CD14-positive monocyte (primary cell): ENCODE results near the gene NKX2-2. TPM values are rescaled to one million over a fixed set of nuclear protein-coding genes. Genes with fewer than 3 reads are reported as not detected.
A peak's percentile ranks its signal among the peaks of the same experiment; 100 is the strongest.

Source experiments
- DNase-seq, 3 donors: peaks; one replicate each; pipeline ENCODE4 v3.0.0-alpha.2; 2011 to 2022
- H2AFZ ChIP-seq: 2 replicates; pipeline ENCODE4 v1.6.0; 2012; ENCODE audit warnings: mild to moderate bottlenecking, low read depth, low read length, inconsistent platforms; ENCODE audit not compliant: insufficient read depth, poor library complexity, severe bottlenecking
- H3K27ac ChIP-seq, 2 donors: 1 replicate in 1 of 2; 2 replicates in 1 of 2; pipeline ENCODE4 v1.5.1; 2012 to 2013; ENCODE audit warnings: low read length in 2 of 2, control low read depth in 1 of 2, inconsistent platforms in 1 of 2, low read depth in 1 of 2, mild to moderate bottlenecking in 1 of 2
- H3K27me3 ChIP-seq, 2 donors: one replicate each; pipeline versions ENCODE4 v1.6.0 to v1.6.1; 2011 to 2013; ENCODE audit warnings: low read length in 2 of 2; ENCODE audit not compliant: control insufficient read depth in 2 of 2, insufficient read depth in 2 of 2
- H3K36me3 ChIP-seq, 2 donors: replicated peaks in 1 of 2; 1 replicate in 1 of 2; 2 replicates in 1 of 2; pipeline versions ENCODE4 v1.5.1 to v1.6.1; 2012 to 2013; ENCODE audit warnings: low read length in 2 of 2, control low read depth in 1 of 2, inconsistent platforms in 1 of 2, mild to moderate bottlenecking in 1 of 2; ENCODE audit not compliant: insufficient read depth in 2 of 2, control insufficient read depth in 1 of 2
- H3K4me1 ChIP-seq, 2 donors: 1 replicate in 1 of 2; 2 replicates in 1 of 2; pipeline versions ENCODE4 v1.5.1 to v1.6.1; 2012 to 2013; ENCODE audit warnings: low read length in 2 of 2, control low read depth in 1 of 2, inconsistent platforms in 1 of 2, mild to moderate bottlenecking in 1 of 2, moderate library complexity in 1 of 2; ENCODE audit not compliant: insufficient read depth in 2 of 2, control insufficient read depth in 1 of 2
- H3K4me2 ChIP-seq: replicated peaks from 2 replicates; pipeline ENCODE3; 2012; ENCODE audit warnings: low read length, moderate library complexity, mild to moderate bottlenecking; ENCODE audit not compliant: poor library complexity, severe bottlenecking; ENCODE audit errors: extremely low read depth
- H3K4me3 ChIP-seq, 3 experiments: fragments of 200-600 bp in 1 of 3; sonication (generic) in 1 of 3; replicated peaks in 1 of 3; 1 replicate in 2 of 3; 2 replicates in 1 of 3; pipeline ENCODE4 v1.5.1; 2011 to 2013; ENCODE audit warnings: low read length in 3 of 3, mild to moderate bottlenecking in 3 of 3, control low read depth in 2 of 3, low read depth in 2 of 3, inconsistent platforms in 1 of 3, moderate library complexity in 1 of 3
- H3K79me2 ChIP-seq: 2 replicates; pipeline ENCODE4 v1.6.0; 2012; ENCODE audit warnings: mild to moderate bottlenecking, control low read depth, inconsistent platforms, low read length, moderate library complexity; ENCODE audit not compliant: insufficient read depth
- H3K9ac ChIP-seq: 2 replicates; pipeline ENCODE4 v1.6.0; 2017; ENCODE audit warnings: low read length, mild to moderate bottlenecking; ENCODE audit not compliant: insufficient read depth, poor library complexity, severe bottlenecking
- H3K9me3 ChIP-seq, 2 donors: replicated peaks in 1 of 2; 1 replicate in 1 of 2; 2 replicates in 1 of 2; pipeline versions ENCODE4 v1.5.1 to v1.6.1; 2012 to 2013; ENCODE audit warnings: low read length in 2 of 2, control low read depth in 1 of 2; ENCODE audit not compliant: control insufficient read depth in 1 of 2, insufficient read depth in 1 of 2
- H4K20me1 ChIP-seq: 2 replicates; pipeline ENCODE4 v1.6.0; 2012; ENCODE audit warnings: mild to moderate bottlenecking, low read length, control low read depth, moderate library complexity; ENCODE audit not compliant: insufficient read depth
- H3K27ac Mint-ChIP-seq, 7 donors: one replicate each; pipeline ENCODE4 v1.8.0; 2020; ENCODE audit warnings: mild to moderate bottlenecking in 7 of 7, mixed read lengths in 7 of 7, moderate library complexity in 6 of 7, inconsistent platforms in 2 of 7
- H3K27me3 Mint-ChIP-seq, 3 donors: one replicate each; pipeline ENCODE4 v1.8.0; 2021 to 2022; ENCODE audit warnings: low read depth in 3 of 3, mild to moderate bottlenecking in 3 of 3, mixed read lengths in 3 of 3, moderate library complexity in 3 of 3, inconsistent platforms in 1 of 3
- H3K36me3 Mint-ChIP-seq, 2 donors: one replicate each; pipeline ENCODE4 v1.8.0; 2020; ENCODE audit warnings: mixed read lengths in 2 of 2, inconsistent platforms in 1 of 2, mild to moderate bottlenecking in 1 of 2
- H3K4me1 Mint-ChIP-seq: one replicate; pipeline ENCODE4 v1.8.0; 2020; ENCODE audit warnings: mild to moderate bottlenecking, mixed read lengths
- H3K4me3 Mint-ChIP-seq, 2 donors: one replicate each; pipeline ENCODE4 v1.8.0; 2020; ENCODE audit warnings: mild to moderate bottlenecking in 2 of 2, mixed read lengths in 2 of 2, moderate library complexity in 1 of 2
- H3K9me3 Mint-ChIP-seq, 7 donors: one replicate each; pipeline ENCODE4 v1.8.0; 2020 to 2022; ENCODE audit warnings: mixed read lengths in 7 of 7, mild to moderate bottlenecking in 6 of 7, moderate library complexity in 6 of 7, inconsistent platforms in 2 of 7
- CTCF ChIP-seq: fragments of 200-600 bp; IDR thresholded peaks from one replicate; pipeline ENCODE4 v1.8.0; 2022; ENCODE audit warnings: antibody characterized with exemption, mild to moderate bottlenecking
- WGBS: methylation state at CpG from one replicate; pipeline ENCODE4 v1.1.5; 2013; ENCODE audit warnings: missing lambda C conversion rate; ENCODE audit not compliant: insufficient coverage; 5-methylcytosine and 5-hydroxymethylcytosine counted together
- intact Hi-C, 2 donors: fragments of 100-400 bp; cut with micrococcal nuclease; formaldehyde crosslinking; loops; one replicate each; pipeline versions ENCODE4 v1.15.0 to v1.15.1; 2023
- polyA plus RNA-seq, 3 donors: library from polyadenylated mRNA; depleted of rRNA in 1 of 3; unstranded in 2 of 3; stranded (reverse) in 1 of 3; fragments of 300-500 nt in 2 of 3; fragments of >200 nt in 1 of 3; fragmentation: Illumina TruSeq in 2 of 3; gene quantifications; 1 replicate in 2 of 3; 2 replicates in 1 of 3; pipeline ENCODE4 v1.2.3, GENCODE V29; 2012 to 2021

NKX2-2 gene
- polyA plus RNA-seq, 3 donors, result not detected

DNA sequence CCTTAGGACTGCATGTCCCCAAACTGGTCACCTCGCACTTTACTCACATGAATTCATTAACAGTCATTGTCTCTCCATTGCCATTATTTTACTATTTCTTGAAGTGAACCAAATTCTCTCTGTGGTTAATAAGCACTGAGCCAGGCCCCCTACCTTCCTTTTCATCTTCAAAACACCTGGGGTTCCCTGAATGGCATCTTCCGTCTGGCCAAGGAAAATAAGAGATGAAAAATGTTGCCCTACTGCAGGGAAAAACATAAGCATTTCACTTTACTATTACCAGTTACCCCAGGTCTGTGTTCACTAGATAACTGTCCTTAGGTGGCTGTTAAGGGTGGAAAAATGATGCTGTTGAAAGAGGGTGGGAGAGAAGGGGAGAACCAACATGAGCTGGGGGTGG is 10.0 kb upstream of the NKX2-2 start:
- H3K4me1 ChIP-seq, result no peaks in the 10 kb centered on the region
- peaks cover 0 to 12% (median 3%) of the 10 kb centered on the region in 7 donors for H3K9me3 Mint-ChIP-seq
- no peaks in the 10 kb centered on the region for H4K20me1 ChIP-seq
- no peak for TF ChIP-seq CTCF
- H3K27me3 Mint-ChIP-seq, result peaks cover 72 to 93% (median 83%) of the 10 kb centered on the region in 3 donors
- no peak overlapping the region for H3K27ac ChIP-seq
- no peak overlapping the region for H2AFZ ChIP-seq
- H3K27ac Mint-ChIP-seq, result no peak overlapping the region
- no peak overlapping the region for H3K9ac ChIP-seq
- no peaks in the 10 kb centered on the region for H3K4me1 Mint-ChIP-seq
- no peak for DNase-seq
- intact Hi-C loops, result no loop called here
- no peaks in the 10 kb centered on the region for H3K79me2 ChIP-seq
- no peak overlapping the region for H3K4me3 ChIP-seq
- no peaks in the 10 kb centered on the region for H3K36me3 ChIP-seq
- 20% methylated on average over 1 of the region's 2 CpGs for WGBS
- no peak overlapping the region for H3K4me2 ChIP-seq
- peaks cover 0 to 38% of the 10 kb centered on the region in 2 donors for H3K9me3 ChIP-seq
- H3K36me3 Mint-ChIP-seq, result peaks cover 0 to 2% of the 10 kb centered on the region in 2 donors
- peaks cover 68 to 87% of the 10 kb centered on the region in 2 donors for H3K27me3 ChIP-seq
- H3K4me3 Mint-ChIP-seq, result peak overlapping the region in 1 of 2 donors; percentile 79

- H3K27ac ChIP-seq, result no peak overlapping the region
- no peaks in the 10 kb centered on the region for H3K79me2 ChIP-seq
- peak overlapping the region in 1 of 2 donors; percentile 79 for H3K4me3 Mint-ChIP-seq
- peaks cover 77 to 96% (median 87%) of the 10 kb centered on the region in 3 donors for H3K27me3 Mint-ChIP-seq
- intact Hi-C loops, result no loop called here
- 16% methylated on average over 5 of the region's 19 CpGs for WGBS
- H4K20me1 ChIP-seq, result no peaks in the 10 kb centered on the region
- DNase-seq, result no peak
- H3K4me1 ChIP-seq, result no peaks in the 10 kb centered on the region
- peaks cover 73 to 92% of the 10 kb centered on the region in 2 donors for H3K27me3 ChIP-seq
- H3K4me3 ChIP-seq, result no peak overlapping the region
- peaks cover 0 to 44% of the 10 kb centered on the region in 2 donors for H3K9me3 ChIP-seq
- H3K4me2 ChIP-seq, result no peak overlapping the region
- no peak overlapping the region for H2AFZ ChIP-seq
- H3K27ac Mint-ChIP-seq, result no peak overlapping the region
- TF ChIP-seq CTCF, result no peak
- no peaks in the 10 kb centered on the region for H3K36me3 ChIP-seq
- H3K4me1 Mint-ChIP-seq, result no peaks in the 10 kb centered on the region
- H3K36me3 Mint-ChIP-seq, result peaks cover 0 to 2% of the 10 kb centered on the region in 2 donors
- H3K9ac ChIP-seq, result no peak overlapping the region
- H3K9me3 Mint-ChIP-seq, result peaks cover 0 to 12% (median 3%) of the 10 kb centered on the region in 7 donors
These were observed 9.5 kb upstream of the NKX2-2 start for GRCh38 chr20:21523281-21523868.
